ENCODE results near the gene UCK1.

DNA sequence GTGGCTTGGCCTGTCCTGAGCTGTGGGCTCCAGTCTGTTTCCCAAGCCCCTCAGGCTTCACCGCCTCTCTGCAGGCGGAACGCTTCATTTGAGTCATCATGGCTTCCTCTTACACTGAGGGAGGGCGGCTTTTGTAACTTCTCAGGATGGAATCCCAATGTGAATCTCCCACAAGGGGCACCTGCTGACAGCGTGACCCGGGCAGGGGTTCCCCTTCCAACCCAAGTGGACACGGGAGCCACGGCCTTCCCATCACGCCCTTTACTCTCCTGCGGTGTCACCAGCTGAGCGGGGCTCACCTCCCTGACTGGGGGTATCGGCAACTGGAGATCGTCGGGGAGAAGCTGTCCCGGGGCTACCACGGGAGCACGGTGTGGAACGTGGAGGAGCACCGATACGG is 12.5 kb downstream of the UCK1 start:
- TF ChIP-seq CTCF (IDR thresholded peaks at IDR 0.05; ENCODE audit: low read length) (no peak), EZH2 (IDR thresholded peaks at IDR 0.05; ENCODE audit: borderline replicate concordance, low read length) (no peak)
